OCI-LY1 (cell line): ENCODE measurements around the gene TRIP6.

Source experiments
- H2AFZ ChIP-seq: fragments of 200-600 bp; sonication (generic), shearing (Covaris generic); 2 replicates; pipeline ENCODE4 v1.6.0; 2014; ENCODE audit warnings: antibody characterized with exemption, mild to moderate bottlenecking, low read length
- H3F3A ChIP-seq: fragments of 200-600 bp; sonication (generic), shearing (Covaris generic); 2 replicates; pipeline ENCODE4 v1.6.0; 2014; ENCODE audit warnings: mild to moderate bottlenecking, antibody characterized with exemption, low read length, moderate library complexity; ENCODE audit not compliant: insufficient read depth
- H3K27ac ChIP-seq: fragments of 200-600 bp; sonication (generic); 2 replicates; pipeline ENCODE4 v1.5.1; 2014; ENCODE audit warnings: low read length, mixed run types, mild to moderate bottlenecking, low read depth; ENCODE audit not compliant: poor library complexity, severe bottlenecking
- H3K27me3 ChIP-seq: fragments of 200-600 bp; sonication (generic); 2 replicates; pipeline ENCODE4 v1.6.0; 2014; ENCODE audit warnings: antibody characterized with exemption, mild to moderate bottlenecking, low read length, moderate library complexity; ENCODE audit not compliant: insufficient read depth
- H3K36me3 ChIP-seq: fragments of 200-600 bp; sonication (generic); 2 replicates; pipeline ENCODE4 v1.6.1; 2014; ENCODE audit warnings: mild to moderate bottlenecking, antibody characterized with exemption, low read length, moderate library complexity, mixed read lengths; ENCODE audit not compliant: insufficient read depth
- H3K4me1 ChIP-seq: fragments of 200-600 bp; sonication (generic); 2 replicates; pipeline ENCODE4 v1.5.1; 2014; ENCODE audit warnings: mild to moderate bottlenecking, low read length, moderate library complexity; ENCODE audit not compliant: insufficient read depth, severe bottlenecking
- H3K4me2 ChIP-seq: fragments of 200-600 bp; sonication (generic), shearing (Covaris generic); 2 replicates; pipeline ENCODE4 v1.6.1; 2014; ENCODE audit warnings: low read length
- H3K4me3 ChIP-seq: fragments of 200-600 bp; sonication (generic); 2 replicates; pipeline ENCODE4 v1.5.1; 2014; ENCODE audit warnings: low read length, low read depth, mild to moderate bottlenecking, mixed read lengths; ENCODE audit not compliant: poor library complexity, severe bottlenecking
- H3K79me2 ChIP-seq: fragments of 200-600 bp; shearing (Covaris generic); 2 replicates; pipeline ENCODE4 v1.6.1; 2016; ENCODE audit warnings: mixed run types, low read length, mixed read lengths; ENCODE audit not compliant: insufficient read depth
- H3K9ac ChIP-seq: fragments of 200-600 bp; sonication (generic), shearing (Covaris generic); 2 replicates; pipeline ENCODE4 v1.6.1; 2014; ENCODE audit warnings: mild to moderate bottlenecking, low read length, mixed read lengths
- H3K9me2 ChIP-seq: fragments of 200-600 bp; sonication (generic), shearing (Covaris generic); 2 replicates; pipeline ENCODE4 v1.6.1; 2014; ENCODE audit warnings: low read depth, mild to moderate bottlenecking, low read length, mixed read lengths
- H3K9me3 ChIP-seq: fragments of 200-600 bp; shearing (Covaris generic); 2 replicates; pipeline ENCODE4 v1.6.1; 2014; ENCODE audit warnings: low read length, mixed read lengths
- H4K20me1 ChIP-seq: fragments of 200-600 bp; sonication (generic), shearing (Covaris generic); 2 replicates; pipeline ENCODE4 v1.6.0; 2016; ENCODE audit warnings: mild to moderate bottlenecking, low read length; ENCODE audit not compliant: insufficient read depth
- EZH2 ChIP-seq: fragments of 200-600 bp; sonication (generic), shearing (Covaris generic); IDR thresholded peaks from 2 replicates; pipeline ENCODE4 v1.8.0; 2017; ENCODE audit warnings: borderline replicate concordance, mixed run types, mild to moderate bottlenecking, antibody characterized with exemption, low read length, moderate library complexity, mixed read lengths
- TF ChIP-seq, protein P1 (sequence below): fragments of 200-600 bp; sonication (generic), shearing (Covaris generic); IDR thresholded peaks from 2 replicates; pipeline ENCODE4 v1.5.1; 2017; ENCODE audit warnings: mild to moderate bottlenecking, antibody characterized with exemption, low read length, moderate library complexity, mixed read lengths

Gene TRIP6

DNA sequence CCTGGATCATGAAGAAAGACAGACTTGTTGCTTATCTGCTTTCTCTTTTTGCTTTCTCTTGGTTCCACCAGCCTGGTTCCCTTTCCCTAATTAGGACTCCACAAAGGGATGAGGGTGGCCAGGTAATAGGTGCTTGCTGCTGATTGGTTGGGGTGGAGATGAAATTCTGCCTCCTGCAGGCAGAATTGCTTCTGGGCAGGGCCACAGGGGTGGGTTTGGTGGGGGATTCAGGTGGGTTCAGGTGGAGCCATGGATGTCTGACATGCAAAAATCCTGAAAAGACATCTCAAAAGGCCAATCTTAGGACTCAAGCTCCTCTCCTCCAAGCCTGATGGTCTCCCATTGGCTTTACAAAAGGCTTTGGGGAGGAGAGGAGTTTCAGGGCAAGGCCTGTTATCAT is 53.9 kb downstream of the TRIP6 start:
- Histone ChIP-seq H3K36me3 (no peaks in the 10 kb centered on the region), H3K27me3 (no peaks in the 10 kb centered on the region), H3F3A (no peaks in the 10 kb centered on the region), H3K9me3 (no peaks in the 10 kb centered on the region), H3K4me3 (no peak overlapping the region), H3K9me2 (no peaks in the 10 kb centered on the region), H3K4me1 (no peaks in the 10 kb centered on the region), H2AFZ (no peak overlapping the region), H4K20me1 (no peaks in the 10 kb centered on the region), H3K79me2 (no peaks in the 10 kb centered on the region), H3K4me2 (no peak overlapping the region), H3K27ac (no peak overlapping the region), H3K9ac (no peak overlapping the region)
- TF ChIP-seq, protein P1, sequence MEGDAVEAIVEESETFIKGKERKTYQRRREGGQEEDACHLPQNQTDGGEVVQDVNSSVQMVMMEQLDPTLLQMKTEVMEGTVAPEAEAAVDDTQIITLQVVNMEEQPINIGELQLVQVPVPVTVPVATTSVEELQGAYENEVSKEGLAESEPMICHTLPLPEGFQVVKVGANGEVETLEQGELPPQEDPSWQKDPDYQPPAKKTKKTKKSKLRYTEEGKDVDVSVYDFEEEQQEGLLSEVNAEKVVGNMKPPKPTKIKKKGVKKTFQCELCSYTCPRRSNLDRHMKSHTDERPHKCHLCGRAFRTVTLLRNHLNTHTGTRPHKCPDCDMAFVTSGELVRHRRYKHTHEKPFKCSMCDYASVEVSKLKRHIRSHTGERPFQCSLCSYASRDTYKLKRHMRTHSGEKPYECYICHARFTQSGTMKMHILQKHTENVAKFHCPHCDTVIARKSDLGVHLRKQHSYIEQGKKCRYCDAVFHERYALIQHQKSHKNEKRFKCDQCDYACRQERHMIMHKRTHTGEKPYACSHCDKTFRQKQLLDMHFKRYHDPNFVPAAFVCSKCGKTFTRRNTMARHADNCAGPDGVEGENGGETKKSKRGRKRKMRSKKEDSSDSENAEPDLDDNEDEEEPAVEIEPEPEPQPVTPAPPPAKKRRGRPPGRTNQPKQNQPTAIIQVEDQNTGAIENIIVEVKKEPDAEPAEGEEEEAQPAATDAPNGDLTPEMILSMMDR: no peak
- no peak for TF ChIP-seq EZH2
